Astrocyte of the cerebellum (primary cell): ENCODE results near the gene ARPP19.

ENCODE experiments used
- DNase-seq: peaks from one replicate; pipeline ENCODE4 v3.0.0-alpha.2; 2011; ENCODE audit warnings: low read depth
- H3K4me3 ChIP-seq: 2 replicates; pipeline ENCODE4 v1.5.1; 2011; ENCODE audit warnings: mild to moderate bottlenecking, low read depth, low read length, moderate library complexity
- CTCF ChIP-seq: IDR thresholded peaks from 2 replicates; pipeline ENCODE4 v1.5.1; 2012; ENCODE audit warnings: low read length, low read depth, moderate library complexity, mild to moderate bottlenecking; ENCODE audit errors: missing control alignments
- in situ Hi-C: cut with HindIII; loops from 2 replicates; pipeline ENCODE4 v1.10.0; 2017; ENCODE audit warnings: low sequenced_read_pairs

The ARPP19 gene

GRCh38 chr15:52529341-52529924 lies 39.4 kb downstream of the ARPP19 start:
- no peak for DNase-seq
- H3K4me3 ChIP-seq = peak overlapping the region; percentile 62
- TF ChIP-seq CTCF = no peak
- in situ Hi-C loops = no loop called here

DNA sequence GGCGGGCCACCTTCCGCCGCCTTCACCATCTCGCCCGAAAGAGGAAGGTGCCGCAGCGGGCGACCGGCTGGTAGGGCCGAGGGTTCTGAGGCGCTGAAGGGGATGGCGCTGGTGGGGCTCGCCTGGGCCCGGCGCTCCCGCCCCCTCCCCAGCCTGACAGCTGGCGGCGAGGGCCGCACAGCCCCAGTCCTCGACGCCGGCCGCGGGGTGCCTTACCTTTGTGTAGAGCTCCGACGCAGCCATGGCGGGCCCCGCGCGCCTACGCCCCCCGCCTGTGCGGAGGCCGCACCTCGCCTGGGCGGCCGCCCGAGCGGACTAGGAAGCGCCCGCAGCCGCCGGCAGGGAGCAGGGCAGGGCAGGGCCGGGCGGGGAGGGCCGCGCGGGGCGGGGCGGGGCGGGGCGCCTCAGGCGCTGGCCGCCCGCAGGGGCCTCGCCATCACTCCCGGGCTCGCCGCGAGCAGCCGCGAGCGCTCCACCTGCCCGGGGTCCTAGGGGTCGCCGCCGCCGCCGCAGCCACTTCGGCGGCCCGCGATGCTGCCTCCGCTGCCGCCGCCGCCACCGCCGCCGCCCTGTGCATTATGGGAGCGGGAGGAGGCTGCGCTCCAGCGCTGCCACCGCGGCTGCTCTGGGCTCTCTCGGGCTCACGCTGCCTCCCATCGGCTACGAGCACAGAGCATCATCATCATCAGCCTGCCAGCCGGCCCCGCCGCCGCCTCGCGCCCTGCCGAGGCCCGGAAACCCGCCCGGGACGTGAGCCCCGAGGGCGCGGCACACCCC lies 40.1 kb downstream of the ARPP19 start, which contains the start of gene MYO5A:
MYO5A (minus strand) TSS at position 317 of the 777 bp plus-strand sequence; CDS start at position 243, 74 bp downstream.
- DNase-seq = peak; percentile 18
- in situ Hi-C loops = no loop called here
- TF ChIP-seq CTCF = no peak
- H3K4me3 ChIP-seq = peak within 1 kb of the TSS; percentile 62

DNA sequence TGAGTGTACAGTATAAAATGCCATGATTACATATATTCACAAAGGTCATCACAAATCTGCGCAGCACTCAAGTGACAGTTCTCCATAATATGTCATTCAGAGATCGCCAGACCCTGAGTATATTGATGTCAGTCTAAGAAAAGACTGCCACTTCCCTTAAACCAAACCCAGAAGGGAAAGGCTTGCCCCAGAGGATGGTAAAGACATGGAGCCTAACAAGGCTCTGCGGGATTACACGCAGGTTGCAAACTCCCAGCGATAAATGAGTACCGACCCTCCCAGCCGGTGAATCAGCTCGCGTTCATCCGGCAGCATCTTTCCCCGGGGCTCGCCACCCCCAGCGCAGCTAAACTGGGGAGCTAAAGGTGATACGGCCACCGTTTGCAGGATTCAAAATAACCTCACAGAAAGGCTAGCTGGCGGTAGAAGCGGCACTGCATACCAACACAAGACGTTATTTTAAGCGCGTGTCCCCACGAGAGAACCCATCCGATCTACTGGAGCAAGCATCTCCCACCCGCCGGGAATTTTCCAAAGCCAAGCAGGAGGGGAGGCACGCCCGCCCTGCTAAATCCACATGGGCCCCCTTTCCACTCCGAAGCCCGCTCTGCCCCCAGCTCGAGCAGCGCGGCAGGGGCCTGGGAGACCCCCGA lies 40.8 kb downstream of the ARPP19 start:
- in situ Hi-C loops = no loop called here
- no peak for DNase-seq
- H3K4me3 ChIP-seq = peak overlapping the region; percentile 62
- TF ChIP-seq CTCF = no peak

- DNase-seq = no peak
- H3K4me3 ChIP-seq = peak overlapping the region; percentile 62
- in situ Hi-C loops = no loop called here
- TF ChIP-seq CTCF = no peak
These were observed 41.5 kb downstream of the ARPP19 start for GRCh38 chr15:52527196-52527910.

GRCh38 chr15:52524223-52525136 lies 44.4 kb downstream of the ARPP19 start:
- TF ChIP-seq CTCF = no peak
- no peak overlapping the region for H3K4me3 ChIP-seq
- DNase-seq = no peak
- in situ Hi-C loops = no loop called here
